ENCODE measurements around the gene LPCAT3.

DNA sequence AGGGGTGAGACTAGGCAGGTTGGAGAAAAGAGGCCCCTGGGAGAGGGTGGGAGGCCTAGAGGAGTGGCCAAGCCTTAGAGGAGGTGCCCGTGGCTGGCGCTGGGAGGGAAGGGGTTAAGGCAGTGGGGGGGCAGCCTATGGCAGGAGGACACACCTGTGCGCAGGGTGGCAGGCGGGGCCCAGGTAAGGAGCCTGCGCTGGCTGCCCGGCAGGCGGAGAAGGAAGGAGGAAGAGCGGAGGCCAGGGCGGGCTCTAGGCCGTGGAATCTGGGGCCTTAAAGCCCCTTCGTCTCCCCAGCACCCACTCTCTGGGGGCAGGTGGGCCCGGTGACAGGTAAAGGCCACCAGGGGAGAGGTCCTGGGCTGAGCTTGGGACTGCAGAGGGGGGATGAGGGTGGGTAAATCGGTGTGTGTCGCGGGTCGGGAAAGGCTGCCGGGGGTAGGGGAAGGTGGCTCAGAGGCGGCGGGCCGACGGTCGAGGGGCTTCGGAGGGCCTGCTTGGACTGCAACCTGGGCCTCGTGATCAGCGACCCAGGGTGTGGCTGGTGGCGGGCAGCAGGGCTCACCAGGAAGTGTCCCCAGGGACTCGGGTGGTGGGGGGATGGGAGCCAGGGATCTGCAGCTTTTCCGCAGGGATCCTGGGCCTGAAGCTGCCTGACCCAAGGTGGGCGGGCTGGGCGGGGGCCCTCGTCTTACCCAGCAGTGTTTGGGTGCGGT, 55.1 kb downstream of the LPCAT3 start:
- TF ChIP-seq, protein P1, sequence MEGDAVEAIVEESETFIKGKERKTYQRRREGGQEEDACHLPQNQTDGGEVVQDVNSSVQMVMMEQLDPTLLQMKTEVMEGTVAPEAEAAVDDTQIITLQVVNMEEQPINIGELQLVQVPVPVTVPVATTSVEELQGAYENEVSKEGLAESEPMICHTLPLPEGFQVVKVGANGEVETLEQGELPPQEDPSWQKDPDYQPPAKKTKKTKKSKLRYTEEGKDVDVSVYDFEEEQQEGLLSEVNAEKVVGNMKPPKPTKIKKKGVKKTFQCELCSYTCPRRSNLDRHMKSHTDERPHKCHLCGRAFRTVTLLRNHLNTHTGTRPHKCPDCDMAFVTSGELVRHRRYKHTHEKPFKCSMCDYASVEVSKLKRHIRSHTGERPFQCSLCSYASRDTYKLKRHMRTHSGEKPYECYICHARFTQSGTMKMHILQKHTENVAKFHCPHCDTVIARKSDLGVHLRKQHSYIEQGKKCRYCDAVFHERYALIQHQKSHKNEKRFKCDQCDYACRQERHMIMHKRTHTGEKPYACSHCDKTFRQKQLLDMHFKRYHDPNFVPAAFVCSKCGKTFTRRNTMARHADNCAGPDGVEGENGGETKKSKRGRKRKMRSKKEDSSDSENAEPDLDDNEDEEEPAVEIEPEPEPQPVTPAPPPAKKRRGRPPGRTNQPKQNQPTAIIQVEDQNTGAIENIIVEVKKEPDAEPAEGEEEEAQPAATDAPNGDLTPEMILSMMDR (IDR thresholded peaks at IDR 0.05; ENCODE audit: low read depth, low read length, poor library complexity, severe bottlenecking) = no peak
- TF ChIP-seq EZH2phosphoT487 (IDR thresholded peaks at IDR 0.05; ENCODE audit: borderline replicate concordance, low read length) = no peak

All from DOHH2 (cell line).